Left ventricle myocardium inferior (tissue), 1 donor: Measurements from ENCODE around the gene C11orf24. TPM values are rescaled to one million over a fixed set of nuclear protein-coding genes. Genes with fewer than 3 reads are reported as not detected.
"Not testable (repeated sequence)": the region's sequence is repeated elsewhere in the genome, so short reads cannot be mapped to it uniquely, and the experiment has no call there.

ENCODE experiments used
- DNase-seq: peaks from one replicate; pipeline ENCODE4 v3.0.0-alpha.2; 2020
- H3K27ac ChIP-seq: fragments of 200-600 bp; replicated peaks from 2 replicates; pipeline ENCODE4 v1.8.0; 2021
- H3K27me3 ChIP-seq: fragments of 200-600 bp; 2 replicates; pipeline ENCODE4 v1.8.0; 2021; ENCODE audit warnings: low read depth
- H3K36me3 ChIP-seq: fragments of 200-600 bp; 2 replicates; pipeline ENCODE4 v1.8.0; 2021
- H3K4me1 ChIP-seq: fragments of 200-600 bp; 2 replicates; pipeline ENCODE4 v1.8.0; 2021
- H3K4me3 ChIP-seq: fragments of 200-600 bp; 2 replicates; pipeline ENCODE4 v1.8.0; 2021; ENCODE audit warnings: mild to moderate bottlenecking, moderate library complexity
- H3K9me3 ChIP-seq: fragments of 200-600 bp; replicated peaks from 2 replicates; pipeline ENCODE4 v1.8.0; 2021
- intact Hi-C: fragments of 100-400 bp; cut with micrococcal nuclease; formaldehyde crosslinking; loops from one replicate; pipeline ENCODE4 v1.11.0; 2022
- total RNA-seq: library from RNA; stranded (reverse); fragmentation: NEBNext Ultra II Directional; extraction: Animal tissue kit (Norgen Biotek cat#: 25700); gene quantifications from one replicate; pipeline ENCODE4 v1.2.1, GENCODE V29; 2021
- TF ChIP-seq, protein P1 (sequence below): fragments of 200-600 bp; IDR thresholded peaks from 2 replicates; pipeline ENCODE4 v1.8.0; 2021; ENCODE audit warnings: antibody characterized with exemption, mild to moderate bottlenecking, borderline replicate concordance
- donor health status: DM: no; HTN: yes; CAD: no; lungs with severe emphysema.

The C11orf24 gene
- total RNA-seq, 1 donor from 2014 or later, result 28.6 TPM

DNA sequence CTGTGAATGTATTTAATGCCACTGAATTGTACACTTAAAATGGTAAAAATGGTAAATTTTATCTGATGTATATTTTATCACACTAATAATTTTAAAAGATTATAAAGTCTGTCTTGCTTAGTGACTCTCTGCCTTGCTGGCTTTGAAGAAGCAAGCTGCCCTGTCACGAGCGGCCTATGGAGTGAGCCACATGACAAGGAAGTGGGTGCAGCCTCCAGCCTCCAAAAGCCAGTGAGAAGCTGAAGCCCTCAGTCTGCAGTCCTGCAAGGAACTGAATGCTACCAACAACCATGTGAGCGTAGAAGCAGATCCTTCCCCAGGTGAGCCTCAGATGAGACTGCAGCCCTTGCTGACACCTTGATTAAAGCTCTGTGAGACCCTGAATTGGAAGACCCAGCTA, 20.0 kb downstream of the C11orf24 start:
- Histone ChIP-seq H3K27me3 (no peaks in the 10 kb centered on the region), H3K36me3 (no peaks in the 10 kb centered on the region), H3K4me3 (no peak overlapping the region), H3K27ac (no peak overlapping the region), H3K4me1 (peaks cover 9% of the 10 kb centered on the region), H3K9me3 (no peaks in the 10 kb centered on the region)
- intact Hi-C loops, result loop anchor here (10.0 kb wide), 1 partner anchor 193 kb away; no protein-coding TSS in a partner anchor
- DNase-seq, result no peak
- TF ChIP-seq, protein P1, sequence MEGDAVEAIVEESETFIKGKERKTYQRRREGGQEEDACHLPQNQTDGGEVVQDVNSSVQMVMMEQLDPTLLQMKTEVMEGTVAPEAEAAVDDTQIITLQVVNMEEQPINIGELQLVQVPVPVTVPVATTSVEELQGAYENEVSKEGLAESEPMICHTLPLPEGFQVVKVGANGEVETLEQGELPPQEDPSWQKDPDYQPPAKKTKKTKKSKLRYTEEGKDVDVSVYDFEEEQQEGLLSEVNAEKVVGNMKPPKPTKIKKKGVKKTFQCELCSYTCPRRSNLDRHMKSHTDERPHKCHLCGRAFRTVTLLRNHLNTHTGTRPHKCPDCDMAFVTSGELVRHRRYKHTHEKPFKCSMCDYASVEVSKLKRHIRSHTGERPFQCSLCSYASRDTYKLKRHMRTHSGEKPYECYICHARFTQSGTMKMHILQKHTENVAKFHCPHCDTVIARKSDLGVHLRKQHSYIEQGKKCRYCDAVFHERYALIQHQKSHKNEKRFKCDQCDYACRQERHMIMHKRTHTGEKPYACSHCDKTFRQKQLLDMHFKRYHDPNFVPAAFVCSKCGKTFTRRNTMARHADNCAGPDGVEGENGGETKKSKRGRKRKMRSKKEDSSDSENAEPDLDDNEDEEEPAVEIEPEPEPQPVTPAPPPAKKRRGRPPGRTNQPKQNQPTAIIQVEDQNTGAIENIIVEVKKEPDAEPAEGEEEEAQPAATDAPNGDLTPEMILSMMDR, result no peak

DNA sequence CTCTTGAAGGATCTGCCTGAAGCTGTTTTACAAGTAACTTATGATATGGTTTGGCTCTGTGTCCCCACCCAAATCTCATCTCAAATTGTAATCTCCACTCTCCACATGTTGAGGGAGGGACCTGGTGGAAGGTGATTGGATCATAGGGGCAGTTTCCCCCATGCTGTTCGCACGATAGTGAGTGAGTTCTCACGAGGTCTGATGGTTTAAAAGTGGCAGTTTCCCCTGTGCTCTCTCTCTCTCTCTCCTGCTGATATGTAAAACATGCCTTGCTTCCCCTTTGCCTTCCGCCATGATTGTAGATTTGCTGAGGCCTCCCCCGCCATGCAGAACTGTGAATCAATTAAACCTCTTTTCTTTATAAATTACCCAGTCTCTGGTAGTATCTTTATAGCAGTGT, 26.9 kb downstream of the C11orf24 start:
- H3K4me1 ChIP-seq, intact Hi-C loops, H3K27me3 ChIP-seq, H3K4me3 ChIP-seq, DNase-seq, H3K27ac ChIP-seq, H3K36me3 ChIP-seq: not testable (repeated sequence)
- peaks cover 12% of the 10 kb centered on the region for H3K9me3 ChIP-seq

DNA sequence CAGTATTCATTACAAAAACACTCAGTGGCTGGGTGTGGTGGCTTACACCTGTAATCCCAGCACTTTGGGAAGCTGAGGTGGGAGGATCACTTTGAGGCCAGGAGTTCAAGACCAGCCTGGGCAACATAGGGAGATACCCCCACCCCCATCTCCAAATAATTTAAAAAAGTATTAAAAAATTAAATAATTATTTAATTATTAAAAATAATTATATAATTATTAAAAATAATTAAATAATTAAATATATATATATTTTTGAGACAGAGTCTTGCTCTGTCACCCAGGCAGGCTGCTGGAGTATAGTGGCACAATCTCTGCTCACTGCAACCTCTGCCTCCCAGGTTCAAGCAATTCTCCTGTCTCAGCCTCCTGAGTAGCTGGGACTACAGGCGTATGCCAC, 27.9 kb downstream of the C11orf24 start:
- intact Hi-C loops, H3K4me1 ChIP-seq, H3K36me3 ChIP-seq, DNase-seq, H3K4me3 ChIP-seq, H3K27ac ChIP-seq, H3K27me3 ChIP-seq: not testable (repeated sequence)
- H3K9me3 ChIP-seq, result peaks cover 12% of the 10 kb centered on the region

DNA sequence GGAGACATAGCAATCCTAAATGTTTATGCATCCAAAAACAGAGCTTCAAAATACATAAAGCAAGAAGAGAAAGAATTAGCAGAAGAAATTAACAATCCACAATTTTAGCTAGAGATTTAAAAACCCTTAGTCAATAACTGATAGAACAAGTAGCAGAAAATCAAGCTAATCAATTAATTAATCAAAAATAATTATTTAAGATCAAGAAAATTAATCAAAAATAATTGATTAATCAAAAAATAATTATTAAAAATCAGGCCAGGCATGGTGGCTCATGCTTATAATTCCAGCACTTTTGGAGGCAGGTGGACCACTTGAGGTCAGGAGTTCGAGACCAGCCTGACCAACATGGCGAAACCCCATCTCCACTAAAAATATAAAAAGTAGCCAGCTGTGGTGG, 29.2 kb downstream of the C11orf24 start:
- Histone ChIP-seq H3K36me3 (no peaks in the 10 kb centered on the region), H3K4me3 (no peak overlapping the region), H3K27me3 (peaks cover 11% of the 10 kb centered on the region), H3K9me3 (peaks cover 12% of the 10 kb centered on the region), H3K27ac (no peak overlapping the region), H3K4me1 (no peaks in the 10 kb centered on the region)
- no peak for DNase-seq
- intact Hi-C loops, result no loop called here
- TF ChIP-seq, protein P1, result no peak

DNA sequence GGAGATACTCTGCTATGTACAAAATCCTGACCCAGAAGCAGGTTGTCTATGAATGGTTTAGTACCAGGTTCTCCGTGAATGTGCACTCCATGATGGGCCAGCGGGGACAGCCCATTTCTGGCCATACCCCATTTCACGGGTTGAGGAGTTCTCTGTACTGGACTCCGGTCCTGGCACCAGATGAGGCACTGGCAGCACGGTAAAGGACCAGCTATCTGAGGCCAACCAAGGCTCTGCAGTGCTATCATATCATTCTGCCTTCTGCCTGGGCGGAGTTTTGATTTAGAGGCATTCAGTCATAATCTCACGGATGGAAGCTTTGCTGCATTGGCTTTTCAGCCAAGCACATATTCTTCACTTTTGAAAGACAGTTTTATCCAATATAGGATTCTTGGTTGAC, 40.2 kb downstream of the C11orf24 start:
- intact Hi-C loops, result no loop called here
- Histone ChIP-seq H3K27me3 (peaks cover 13% of the 10 kb centered on the region), H3K4me1 (no peaks in the 10 kb centered on the region), H3K4me3 (no peak overlapping the region), H3K9me3 (peaks cover 23% of the 10 kb centered on the region), H3K27ac (no peak overlapping the region), H3K36me3 (no peaks in the 10 kb centered on the region)
- TF ChIP-seq, protein P1, result no peak
- no peak for DNase-seq

DNA sequence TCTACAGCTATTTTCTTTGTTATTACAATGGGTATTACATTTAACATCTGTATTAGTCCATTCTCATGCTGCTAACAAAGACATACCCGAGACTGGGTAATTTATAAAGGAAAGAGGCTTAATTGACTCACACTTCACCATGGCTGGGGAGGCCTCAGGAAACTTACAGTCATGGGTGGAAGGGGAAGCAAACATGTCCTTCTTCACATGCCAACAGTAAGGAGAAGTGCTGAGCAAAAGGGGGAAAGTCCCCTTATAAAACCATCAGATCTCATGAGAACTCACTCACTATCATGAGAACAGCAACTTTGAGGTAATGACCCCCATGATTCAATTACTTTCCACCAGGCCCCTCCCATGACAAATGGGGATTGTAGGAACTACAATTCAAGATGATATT, 42.2 kb downstream of the C11orf24 start:
- no peaks in the 10 kb centered on the region for H3K27me3 ChIP-seq
- DNase-seq, result no peak
- H3K27ac ChIP-seq, result no peak overlapping the region
- no peaks in the 10 kb centered on the region for H3K4me1 ChIP-seq
- intact Hi-C loops, result no loop called here
- H3K36me3 ChIP-seq, result no peaks in the 10 kb centered on the region
- TF ChIP-seq, protein P1, result no peak
- peaks cover 23% of the 10 kb centered on the region for H3K9me3 ChIP-seq
- H3K4me3 ChIP-seq, result no peak overlapping the region

DNA sequence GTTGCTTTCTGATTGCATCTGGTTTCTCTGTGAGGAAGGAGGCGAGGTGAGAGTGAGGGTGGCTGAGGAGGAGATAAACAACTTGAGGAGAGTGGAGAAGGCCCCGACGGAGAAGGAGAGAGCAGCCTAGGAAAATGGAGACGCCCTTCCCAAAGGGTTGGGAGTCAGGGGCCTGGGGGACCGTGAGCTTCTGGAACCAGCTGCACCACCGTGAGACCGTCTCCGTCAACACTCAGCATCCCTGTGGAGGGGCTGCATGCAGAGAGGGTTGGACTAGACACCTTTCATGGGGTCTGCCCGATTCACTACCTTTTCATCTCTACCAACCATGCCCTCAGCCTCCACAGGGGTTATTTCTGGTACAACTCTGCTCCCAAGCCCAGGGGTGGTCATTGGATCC, 45.4 kb downstream of the C11orf24 start:
- no peaks in the 10 kb centered on the region for H3K4me1 ChIP-seq
- intact Hi-C loops, result no loop called here
- no peak overlapping the region for H3K4me3 ChIP-seq
- TF ChIP-seq, protein P1, result no peak
- peaks cover 16% of the 10 kb centered on the region for H3K9me3 ChIP-seq
- no peak overlapping the region for H3K27ac ChIP-seq
- H3K27me3 ChIP-seq, result no peaks in the 10 kb centered on the region
- DNase-seq, result no peak
- H3K36me3 ChIP-seq, result no peaks in the 10 kb centered on the region
